Pancreas (tissue), 10 donors: Measurements from ENCODE around the gene MRPL41. TPM values are rescaled to one million over a fixed set of nuclear protein-coding genes. Genes with fewer than 3 reads are reported as not detected.

ENCODE experiments used
- ATAC-seq, 4 donors: fragments of 200-7000 bp; cut with Tn5 transposase; one replicate each; pipeline versions ENCODE4 v1.8.0 to v1.9.1; 2020; ENCODE audit warnings: mild to moderate bottlenecking in 4 of 4, moderate library complexity in 4 of 4
- DNase-seq, 6 donors: peaks; one replicate each; pipeline ENCODE4 v3.0.0-alpha.2; 2020
- FAIRE-seq: peaks from 2 replicates; lab custom pipeline; 2012; peaks lifted over from hg19 to GRCh38; lab: Jason Lieb, UNC
- H3K27ac ChIP-seq, 4 donors: fragments of 200-600 bp; sonication (generic); 1 replicate in 3 of 4; 2 replicates in 1 of 4; pipeline versions ENCODE4 v1.5.0 to v1.8.0; 2020
- H3K27me3 ChIP-seq, 4 donors: fragments of 200-600 bp; one replicate each; pipeline ENCODE4 v1.8.0; 2021
- H3K36me3 ChIP-seq, 3 donors: fragments of 200-600 bp; sonication (generic) in 1 of 3; one replicate each; pipeline versions ENCODE4 v1.5.0 to v1.8.0; 2020 to 2021
- H3K4me1 ChIP-seq, 3 donors: fragments of 200-600 bp; one replicate each; pipeline ENCODE4 v1.8.0; 2021
- H3K4me3 ChIP-seq, 4 donors: fragments of 200-600 bp; sonication (generic) in 2 of 4; one replicate each; pipeline versions ENCODE4 v1.5.0 to v1.8.0; 2020 to 2021
- H3K9me3 ChIP-seq, 4 donors: fragments of 200-600 bp; one replicate each; pipeline ENCODE4 v1.8.0; 2021
- WGBS, 2 donors: extraction: QIAGEN DNeasy Blood & Tissue Kit; methylation state at CpG; one replicate each; pipeline ENCODE4 v1.1.7; 2013; 5-methylcytosine and 5-hydroxymethylcytosine counted together
- intact Hi-C, 3 donors: fragments of 100-400 bp; cut with DNase I; formaldehyde crosslinking; loops; one replicate each; pipeline versions ENCODE4 v1.11.1 to v1.14.2; 2022
- polyA plus RNA-seq, 2 donors: library from polyadenylated mRNA; stranded (reverse); fragments of 200-250 nt; gene quantifications; one replicate each; pipeline ENCODE4 v1.2.3, GENCODE V29; 2013
- total RNA-seq, 6 donors: library from RNA; stranded (reverse); fragmentation: NEBNext Ultra II Directional in 4 of 6; extraction: Animal tissue kit (Norgen Biotek cat#: 25700) in 4 of 6; gene quantifications; one replicate each; pipeline versions ENCODE4 v1.2.1 to v1.2.4, GENCODE V29; 2021 to 2023
- TF ChIP-seq, protein P1 (sequence below), 4 donors: fragments of 200-600 bp; sonication (generic) in 3 of 4; IDR thresholded peaks; one replicate each; pipeline versions ENCODE4 v1.5.0 to v1.8.0; 2021; ENCODE audit warnings: antibody characterized with exemption in 4 of 4
- donor health status: healthy with polysubstance abuse.
- donor health status: DM: no; HTN: no; CAD: no; lungs with moderate emphysema.
- donor health status: DM: no; HTN: no; CAD: no.
- donor health status: control.
- donor health status: control.
- donor health status: Bipolar disorder and iron deficiency.
- donor health status: DM: yes; HTN: yes; CAD: no.
- donor health status: DM: no; HTN: no; CAD: no.
- donor health status: DM: no; HTN: no; CAD: no.
- donor health status: DM: yes; HTN: yes; CAD: no.

MRPL41 gene
- total and polyA plus RNA-seq, 8 donors: 16.6 to 74.1 (median 23.6) TPM

DNA sequence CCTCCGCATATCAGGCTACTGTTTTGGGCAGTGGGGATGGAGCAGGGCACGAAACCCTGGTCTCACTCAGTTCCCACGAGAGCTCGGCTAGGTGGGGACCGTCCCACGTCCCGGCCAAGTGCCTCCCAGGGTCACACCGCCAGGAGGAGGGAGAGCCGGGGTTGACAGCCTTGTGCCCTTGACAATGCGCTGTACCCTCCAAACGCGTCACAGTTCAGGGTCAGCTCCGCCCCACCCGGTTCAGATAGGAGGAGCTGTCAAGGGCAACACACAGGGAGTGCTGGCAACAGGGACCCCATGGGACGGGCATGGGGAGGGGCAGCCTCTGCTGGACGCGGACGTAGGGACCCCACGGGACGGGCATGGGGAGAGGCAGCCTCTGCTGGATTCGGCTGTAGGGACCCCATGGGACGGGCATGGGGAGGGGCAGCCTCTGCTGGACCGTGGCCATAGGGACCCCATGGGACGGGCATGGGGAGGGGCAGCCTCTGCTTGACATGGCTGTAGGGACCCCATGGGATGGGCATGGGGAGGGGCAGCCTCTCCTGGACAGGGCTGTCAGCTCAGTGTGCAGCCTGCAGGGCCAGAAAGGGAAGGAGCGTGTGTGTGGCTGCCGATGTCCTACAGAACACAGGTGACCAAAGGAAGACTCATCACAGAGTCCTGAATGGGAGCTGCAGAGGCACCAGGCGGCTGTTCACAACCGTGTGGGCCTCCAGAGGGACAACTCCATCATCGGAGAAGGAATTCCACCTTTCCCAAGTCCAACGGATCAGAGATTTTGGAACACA, 30.9 kb upstream of the MRPL41 start:
- DNase-seq (peak in 3 of 6 donors; percentile 33 to 75 (median 39)), ATAC-seq (peak; percentile 40 to 55 (median 44)), FAIRE-seq (no peak)
- intact Hi-C loops: loop anchor here in 2 of 3 donors (10.0 kb wide), 2 partner anchors 226 to 246 kb away; partner anchors contain the start of gene TOR4A (in 1 of the 2)
- 47 to 52% methylated on average over 30 of the region's 30 CpGs for WGBS, 2 donors
- Histone ChIP-seq H3K4me1 (peaks cover 6 to 15% (median 9%) of the 10 kb centered on the region in 3 donors), H3K27me3 (no peaks in the 10 kb centered on the region), H3K36me3 (no peaks in the 10 kb centered on the region), H3K4me3 (no peak overlapping the region), H3K27ac (peak overlapping the region in 3 of 4 donors; percentile 2 to 70 (median 70)), H3K9me3 (no peaks in the 10 kb centered on the region)
- TF ChIP-seq, protein P1, sequence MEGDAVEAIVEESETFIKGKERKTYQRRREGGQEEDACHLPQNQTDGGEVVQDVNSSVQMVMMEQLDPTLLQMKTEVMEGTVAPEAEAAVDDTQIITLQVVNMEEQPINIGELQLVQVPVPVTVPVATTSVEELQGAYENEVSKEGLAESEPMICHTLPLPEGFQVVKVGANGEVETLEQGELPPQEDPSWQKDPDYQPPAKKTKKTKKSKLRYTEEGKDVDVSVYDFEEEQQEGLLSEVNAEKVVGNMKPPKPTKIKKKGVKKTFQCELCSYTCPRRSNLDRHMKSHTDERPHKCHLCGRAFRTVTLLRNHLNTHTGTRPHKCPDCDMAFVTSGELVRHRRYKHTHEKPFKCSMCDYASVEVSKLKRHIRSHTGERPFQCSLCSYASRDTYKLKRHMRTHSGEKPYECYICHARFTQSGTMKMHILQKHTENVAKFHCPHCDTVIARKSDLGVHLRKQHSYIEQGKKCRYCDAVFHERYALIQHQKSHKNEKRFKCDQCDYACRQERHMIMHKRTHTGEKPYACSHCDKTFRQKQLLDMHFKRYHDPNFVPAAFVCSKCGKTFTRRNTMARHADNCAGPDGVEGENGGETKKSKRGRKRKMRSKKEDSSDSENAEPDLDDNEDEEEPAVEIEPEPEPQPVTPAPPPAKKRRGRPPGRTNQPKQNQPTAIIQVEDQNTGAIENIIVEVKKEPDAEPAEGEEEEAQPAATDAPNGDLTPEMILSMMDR (IDR thresholded peaks at IDR 0.05): no peak

GRCh38 chr9:137521405-137521985, 30.2 kb upstream of the MRPL41 start:
- intact Hi-C loops: loop anchor here in 2 of 3 donors (10.0 kb wide), 2 partner anchors 227 to 247 kb away; partner anchors contain the start of gene TOR4A (in 1 of the 2)
- Histone ChIP-seq H3K4me3 (no peak overlapping the region), H3K27ac (peak overlapping the region in 3 of 4 donors; percentile 2 to 70 (median 70)), H3K4me1 (peaks cover 6 to 15% (median 9%) of the 10 kb centered on the region in 3 donors), H3K36me3 (no peaks in the 10 kb centered on the region), H3K27me3 (no peaks in the 10 kb centered on the region), H3K9me3 (no peaks in the 10 kb centered on the region)
- FAIRE-seq: no peak
- TF ChIP-seq, protein P1 (IDR thresholded peaks at IDR 0.05): no peak
- 63 to 64% methylated on average over 18 of the region's 18 CpGs for WGBS, 2 donors
- peak; percentile 94 to 95 (median 95) for ATAC-seq
- DNase-seq: peak; percentile 81 to 95 (median 91)

- FAIRE-seq (no peak), DNase-seq (peak in 2 of 6 donors; percentile 8 to 53), ATAC-seq (no peak)
- Histone ChIP-seq H3K4me3 (no peak overlapping the region), H3K36me3 (no peaks in the 10 kb centered on the region), H3K27ac (no peak overlapping the region), H3K27me3 (no peaks in the 10 kb centered on the region), H3K9me3 (no peaks in the 10 kb centered on the region), H3K4me1 (peaks cover 6 to 15% (median 9%) of the 10 kb centered on the region in 3 donors)
- intact Hi-C loops: loop anchor here in 2 of 3 donors (10.0 kb wide), 2 partner anchors 228 to 248 kb away; partner anchors contain the start of gene TOR4A (in 1 of the 2)
- 94% methylated on average over 36 of the region's 36 CpGs for WGBS, 2 donors
- TF ChIP-seq, protein P1 (IDR thresholded peaks at IDR 0.05): no peak
Measured at GRCh38 chr9:137522746-137523455, 28.8 kb upstream of the MRPL41 start.

GRCh38 chr9:137524161-137524980, 27.3 kb upstream of the MRPL41 start:
- DNase-seq (peak in 2 of 6 donors; percentile 9 to 32), FAIRE-seq (no peak), ATAC-seq (no peak)
- no peaks in the 10 kb centered on the region for H3K9me3 ChIP-seq
- TF ChIP-seq, protein P1 (IDR thresholded peaks at IDR 0.05): no peak
- H3K27ac ChIP-seq: no peak overlapping the region
- no peak overlapping the region for H3K4me3 ChIP-seq
- intact Hi-C loops: loop anchor here in 2 of 3 donors (10.0 kb wide), 2 partner anchors 230 to 250 kb away; partner anchors contain the start of gene TOR4A (in 1 of the 2)
- 94 to 95% methylated on average over 33 of the region's 33 CpGs for WGBS, 2 donors
- no peaks in the 10 kb centered on the region for H3K27me3 ChIP-seq
- no peaks in the 10 kb centered on the region for H3K36me3 ChIP-seq
- H3K4me1 ChIP-seq: peaks cover 6 to 15% (median 9%) of the 10 kb centered on the region in 3 donors
